NCI-H345 treated with DMSO at 0.1 percent for 48 hours (cell line): ENCODE results near the gene ARL17B.
"Not testable (repeated sequence)": the region's sequence is repeated elsewhere in the genome, so short reads cannot be mapped to it uniquely, and the experiment has no call there.

Source experiments
- DNase-seq: peaks from one replicate; lab custom pipeline; 2025; ENCODE audit not compliant: unreplicated experiment; lab: John Stamatoyannopoulos, UW

ARL17B gene

GRCh38 chr17:46361755-46362154 lies at the start of gene ARL17B:
ARL17B (minus strand) TSS chr17:46361766; CDS start chr17:46358397, 3,369 bp downstream.
- not testable (repeated sequence) for DNase-seq

GRCh38 chr17:46409864-46410263 lies 48.3 kb upstream of the ARL17B start:
- DNase-seq = not testable (repeated sequence)

- not testable (repeated sequence) for DNase-seq
Observed at GRCh38 chr17:46407155-46407554, 45.6 kb upstream of the ARL17B start.

DNA sequence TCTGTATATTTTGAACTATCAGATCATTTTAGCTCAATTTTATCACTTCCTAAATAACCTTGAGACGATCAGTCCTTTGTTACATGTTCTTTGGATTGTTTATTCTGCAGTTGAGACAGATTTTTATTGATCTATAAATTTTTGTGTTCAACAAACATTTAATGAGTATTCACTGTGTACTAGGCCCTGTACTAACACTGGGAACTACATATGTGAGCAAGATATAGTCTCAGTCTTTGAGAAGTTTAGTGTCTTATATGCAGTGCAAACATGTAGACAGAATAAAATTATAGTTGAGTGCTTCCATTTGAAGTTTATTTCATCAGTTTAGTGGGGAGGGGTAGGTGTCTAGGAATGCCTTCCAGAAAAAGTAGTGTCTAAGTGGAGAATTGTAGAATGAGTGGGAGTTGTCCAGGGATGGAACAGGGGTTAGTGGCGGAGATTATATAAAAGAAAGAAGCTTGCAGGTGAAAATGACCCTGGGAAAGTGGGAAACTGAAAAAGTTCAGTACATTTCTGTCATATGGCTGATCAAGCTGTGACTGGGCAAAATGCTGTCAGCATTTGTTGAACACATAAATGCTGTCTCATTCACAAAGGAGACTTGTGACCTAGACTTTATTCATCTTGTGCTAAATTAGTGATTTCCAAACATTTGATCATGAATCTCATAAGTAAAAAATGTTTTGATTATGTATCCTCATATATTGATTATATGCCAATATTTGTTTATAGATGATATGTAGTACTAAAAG lies 39.6 kb upstream of the ARL17B start:
- DNase-seq = not testable (repeated sequence)

- DNase-seq = not testable (repeated sequence)
Observed at GRCh38 chr17:46400543-46400942, 39.0 kb upstream of the ARL17B start.

DNA sequence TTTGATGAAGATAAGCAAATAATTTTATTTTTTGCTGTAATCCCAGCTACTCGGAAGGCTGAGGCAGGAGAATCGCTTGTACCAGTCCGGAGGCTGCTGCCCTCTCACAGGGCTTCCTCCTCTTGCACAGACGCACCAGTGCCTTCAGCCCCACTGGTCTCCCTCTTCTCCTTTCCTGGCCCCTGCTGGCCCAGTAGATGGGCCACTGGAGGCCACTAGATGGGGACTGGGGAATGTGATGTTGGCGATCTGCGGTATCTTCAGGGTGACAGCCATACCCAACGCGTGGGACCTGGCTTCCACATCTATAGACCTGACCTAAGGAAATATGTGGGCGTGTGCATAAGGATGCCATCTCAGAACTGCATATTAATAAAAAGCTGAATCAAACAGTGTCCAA lies 38.4 kb upstream of the ARL17B start:
- DNase-seq = not testable (repeated sequence)

DNA sequence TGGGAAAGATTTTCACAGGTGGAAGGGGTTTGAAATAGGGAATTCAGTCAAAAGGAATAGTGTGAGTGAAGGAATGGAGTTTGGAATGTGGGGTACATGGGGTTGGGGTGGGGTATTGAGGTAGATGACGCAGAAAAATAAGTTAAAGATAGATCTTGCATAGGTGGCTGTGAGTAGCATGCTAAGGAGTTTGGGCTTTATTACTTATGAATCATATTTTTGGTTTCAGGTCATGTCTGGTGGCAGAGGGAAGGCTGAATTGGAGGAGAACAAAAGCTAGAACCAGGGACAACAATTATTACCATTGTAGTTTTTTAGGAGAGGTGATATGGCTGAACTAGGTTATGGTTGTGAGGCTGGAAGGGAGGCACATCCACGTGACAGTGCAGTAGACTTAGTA lies 34.7 kb upstream of the ARL17B start:
- not testable (repeated sequence) for DNase-seq

DNA sequence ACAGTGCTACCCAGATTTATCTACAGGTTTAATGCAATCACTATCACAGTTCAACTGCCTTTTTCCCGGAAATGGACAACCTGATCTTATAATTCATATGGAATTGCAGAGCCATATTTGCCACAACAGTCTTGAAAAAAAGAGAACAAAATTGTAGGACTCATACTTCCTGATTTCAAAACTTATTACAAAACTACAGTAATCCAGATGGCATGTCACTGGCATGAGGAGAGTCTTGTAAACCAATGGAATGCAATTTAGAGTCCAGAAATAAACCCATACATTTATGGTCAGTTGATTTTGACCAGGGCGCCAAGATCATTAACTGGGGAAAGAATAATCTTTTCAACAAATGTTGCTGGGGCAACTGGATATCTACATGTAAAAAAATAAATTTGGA lies 32.1 kb upstream of the ARL17B start:
- DNase-seq = not testable (repeated sequence)

DNA sequence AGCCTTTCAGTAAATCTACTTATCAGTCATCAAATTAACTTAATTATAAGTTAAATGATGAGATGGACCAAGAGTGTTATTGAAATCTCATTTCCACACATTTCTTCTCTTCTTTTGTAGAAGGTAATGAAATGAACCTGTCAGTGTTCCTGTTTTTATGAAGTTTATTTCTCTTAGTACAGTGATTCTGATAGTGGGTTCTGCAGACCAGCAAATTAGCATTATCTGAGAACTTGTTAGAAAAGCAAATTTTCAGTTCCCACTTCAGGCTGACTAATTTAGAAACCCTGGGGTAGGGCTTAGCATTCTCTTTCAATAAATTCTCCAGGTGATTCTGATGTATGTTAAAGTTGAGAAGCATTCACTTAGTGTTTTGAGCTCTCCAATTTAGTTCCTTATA lies 23.9 kb upstream of the ARL17B start:
- not testable (repeated sequence) for DNase-seq

DNA sequence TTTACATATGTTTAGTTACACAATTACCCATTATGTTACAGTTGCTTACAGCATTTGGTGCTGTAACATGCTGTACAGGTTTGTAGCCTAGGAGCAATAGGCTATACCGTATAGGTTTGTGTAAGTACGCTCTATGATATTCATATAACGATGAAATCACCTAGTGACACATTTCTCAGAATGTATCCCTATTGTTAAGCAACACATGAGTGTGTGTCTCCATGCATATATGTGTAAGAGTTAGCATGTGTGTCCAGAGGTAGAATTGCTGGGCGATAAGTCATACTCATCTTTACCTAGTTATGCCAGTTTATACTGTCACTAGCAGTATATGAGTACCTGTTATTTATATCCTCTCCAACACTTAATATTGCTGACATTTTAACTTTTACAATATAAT lies 21.6 kb upstream of the ARL17B start:
- DNase-seq = not testable (repeated sequence)

GRCh38 chr17:46373418-46373817 lies 11.9 kb upstream of the ARL17B start:
- not testable (repeated sequence) for DNase-seq

DNA sequence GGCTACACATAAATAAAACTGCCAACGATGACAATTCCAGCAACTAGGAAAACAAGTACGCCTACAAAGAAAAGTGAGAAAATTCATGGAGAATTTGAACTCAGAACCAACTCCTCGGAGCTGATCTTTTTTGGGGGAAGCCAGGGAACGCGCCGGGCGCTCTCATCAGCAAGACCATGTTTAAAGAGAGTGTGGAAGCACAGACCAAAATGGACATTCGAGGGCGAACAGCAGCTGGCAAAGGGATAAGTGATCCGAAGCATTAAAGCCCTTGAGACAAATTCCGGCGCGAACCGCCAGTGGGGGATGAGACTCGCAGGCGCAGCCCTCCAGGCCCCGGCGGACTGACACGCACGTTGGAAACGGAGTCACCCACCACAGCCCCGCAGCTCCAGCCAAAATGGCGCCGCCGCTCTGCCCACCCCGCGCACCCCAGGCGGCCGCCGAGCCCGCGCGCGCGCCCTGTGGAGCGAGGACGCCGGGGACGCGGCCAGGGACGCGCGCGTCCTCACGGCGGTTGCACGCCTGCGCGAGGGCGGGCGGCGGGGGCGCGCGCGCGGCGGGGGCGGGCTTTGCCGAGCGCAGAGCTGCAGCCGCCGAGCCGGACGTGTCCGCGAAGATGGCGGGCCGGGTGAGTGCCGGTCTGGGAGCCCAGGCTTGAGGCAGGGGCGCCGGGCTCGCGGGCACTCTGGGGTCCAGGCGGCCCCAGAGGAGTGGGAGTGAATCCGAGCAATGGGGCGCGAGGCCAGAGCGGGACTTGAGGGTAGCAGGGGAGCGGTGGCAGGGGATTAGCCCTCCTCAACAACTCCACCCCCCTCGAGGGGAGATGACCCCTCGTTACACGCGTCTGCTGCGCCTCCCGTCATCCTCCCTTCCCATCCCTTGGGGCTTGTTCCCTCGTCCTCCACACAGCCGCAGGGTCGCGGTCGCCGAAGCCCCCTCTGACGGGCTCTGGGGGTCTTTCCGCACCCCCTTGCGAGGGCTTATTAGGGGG lies 11.0 kb upstream of the ARL17B start:
- not testable (repeated sequence) for DNase-seq

DNA sequence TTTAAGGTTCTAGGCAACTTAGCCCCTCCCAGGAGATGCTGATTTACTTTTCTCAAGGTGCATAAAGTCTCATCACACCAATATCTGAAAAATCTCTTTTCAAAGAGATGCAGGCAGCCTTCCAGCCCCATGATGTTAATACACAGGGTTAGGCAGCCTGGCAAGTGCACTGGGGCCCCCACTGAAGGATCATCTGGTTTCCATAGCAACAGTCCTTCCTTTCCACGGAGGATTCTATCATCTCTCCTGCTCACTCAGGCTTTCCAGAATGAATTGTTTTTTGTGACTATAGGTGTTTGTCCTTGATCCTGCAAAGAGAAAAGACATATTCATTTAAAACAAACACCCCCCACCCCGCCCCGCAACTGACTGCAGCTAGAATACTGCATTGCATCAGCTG lies 6.0 kb upstream of the ARL17B start:
- not testable (repeated sequence) for DNase-seq

GRCh38 chr17:46361145-46361735 lies 326 bp downstream of the ARL17B start:
- DNase-seq = not testable (repeated sequence)

GRCh38 chr17:46353856-46354255 lies 7.7 kb downstream of the ARL17B start:
- not testable (repeated sequence) for DNase-seq

DNA sequence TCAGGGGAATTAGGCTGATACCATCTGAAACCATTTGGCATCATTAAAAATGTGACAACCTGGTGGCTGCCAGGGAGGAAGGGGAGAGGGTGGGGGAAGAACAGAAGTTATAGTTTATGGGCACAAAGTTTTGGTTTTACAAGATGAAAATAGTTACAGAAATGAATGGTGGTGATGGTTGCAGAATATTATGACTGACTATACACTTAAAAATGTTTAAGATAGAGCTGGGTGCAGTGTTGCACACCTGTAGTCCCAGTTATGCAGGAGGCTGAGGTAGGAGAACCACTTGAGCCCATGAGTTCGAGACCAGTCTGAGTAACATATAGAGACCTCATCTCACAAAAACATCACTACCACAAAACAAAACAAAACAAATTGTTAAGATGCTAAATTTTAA lies 12.5 kb downstream of the ARL17B start:
- not testable (repeated sequence) for DNase-seq

DNA sequence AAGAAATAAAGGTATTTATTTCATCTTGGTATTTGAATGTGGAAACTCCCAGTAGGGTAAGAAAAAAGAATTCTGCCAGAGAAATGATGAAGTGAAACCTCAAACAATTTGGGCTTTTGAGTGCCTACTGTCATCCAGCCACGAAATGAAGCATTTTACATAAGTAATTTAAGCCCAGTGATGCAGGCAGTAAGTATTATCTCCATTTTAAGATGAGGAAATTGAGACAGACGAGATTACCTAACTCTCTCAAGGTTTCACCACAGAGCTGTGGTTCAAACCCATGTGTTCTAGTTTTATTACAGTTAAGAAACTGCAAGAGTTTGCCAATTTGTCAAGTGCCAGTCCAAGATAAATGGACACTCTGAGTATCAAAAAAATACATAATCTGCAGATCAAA lies 13.2 kb downstream of the ARL17B start:
- DNase-seq = not testable (repeated sequence)

DNA sequence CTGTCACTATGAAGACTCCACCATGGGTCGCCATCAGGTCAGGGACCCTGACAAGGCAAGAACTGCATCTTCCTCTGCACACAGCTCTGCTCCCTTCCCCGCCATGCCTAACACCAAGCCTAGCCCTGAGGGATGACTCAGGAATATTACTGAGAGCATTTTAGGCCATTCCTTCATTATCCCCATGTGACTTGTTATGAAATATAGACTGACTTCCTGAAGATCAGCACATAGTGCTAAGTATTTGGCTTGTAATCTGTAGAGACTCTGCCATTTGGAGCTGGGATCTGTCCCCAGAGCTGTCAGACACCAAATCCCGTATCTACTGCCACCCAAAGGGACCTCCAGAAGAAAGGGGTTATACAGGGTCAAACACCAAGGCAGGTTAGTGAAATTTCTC lies 19.4 kb downstream of the ARL17B start:
- DNase-seq = not testable (repeated sequence)

DNA sequence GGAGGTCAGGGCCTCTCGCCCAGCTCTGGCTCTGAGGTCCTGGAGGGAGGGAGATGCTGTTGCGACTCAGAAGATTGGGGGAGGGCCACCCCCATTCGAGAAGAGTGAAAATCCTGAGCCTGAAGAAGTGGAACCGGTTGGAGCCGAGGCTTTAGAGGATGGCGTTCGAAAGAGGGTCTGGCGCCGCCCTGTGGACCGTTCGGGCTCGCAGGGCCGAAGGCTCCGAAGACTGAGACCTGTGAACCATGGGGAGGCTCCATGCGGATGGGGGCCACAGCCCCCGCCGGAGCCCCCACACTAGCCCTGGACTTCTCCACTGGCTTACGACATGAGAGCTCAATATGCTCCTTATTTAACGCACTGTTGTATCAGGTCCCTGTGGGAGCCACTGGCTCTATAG lies 20.3 kb downstream of the ARL17B start:
- not testable (repeated sequence) for DNase-seq

- not testable (repeated sequence) for DNase-seq
Observed at GRCh38 chr17:46294831-46295230, 66.7 kb downstream of the ARL17B start, which contains the start of gene LRRC37A. LRRC37A (plus strand) TSS chr17:46295131; CDS start chr17:46295134, 3 bp downstream.

DNA sequence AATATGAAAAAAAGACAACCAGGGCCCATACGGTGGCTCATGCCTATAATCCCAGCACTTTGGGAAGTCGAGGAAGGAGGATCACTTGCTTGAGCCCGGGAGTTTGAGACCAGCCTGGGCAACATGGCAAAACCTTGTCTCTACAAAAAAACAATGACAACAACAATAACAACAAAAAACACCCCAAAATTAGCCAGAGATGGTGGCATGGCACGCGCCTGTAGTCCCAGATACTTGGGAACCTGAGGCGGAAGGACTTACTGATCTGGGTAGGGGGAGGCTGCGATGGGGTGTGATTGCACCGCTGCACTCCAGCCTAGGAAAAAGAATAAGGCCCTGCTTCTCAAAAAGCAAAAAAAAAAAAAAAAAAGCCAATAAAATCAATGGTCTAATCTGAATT lies 69.9 kb downstream of the ARL17B start:
- not testable (repeated sequence) for DNase-seq
